ENCODE results near the gene HBG2. TPM values are rescaled to one million over a fixed set of nuclear protein-coding genes. Genes with fewer than 3 reads are reported as not detected.

The HBG2 gene
- total and polyA plus RNA-seq, 4 donors, result 0.31 to 13,246 (median 4.6) TPM

DNA sequence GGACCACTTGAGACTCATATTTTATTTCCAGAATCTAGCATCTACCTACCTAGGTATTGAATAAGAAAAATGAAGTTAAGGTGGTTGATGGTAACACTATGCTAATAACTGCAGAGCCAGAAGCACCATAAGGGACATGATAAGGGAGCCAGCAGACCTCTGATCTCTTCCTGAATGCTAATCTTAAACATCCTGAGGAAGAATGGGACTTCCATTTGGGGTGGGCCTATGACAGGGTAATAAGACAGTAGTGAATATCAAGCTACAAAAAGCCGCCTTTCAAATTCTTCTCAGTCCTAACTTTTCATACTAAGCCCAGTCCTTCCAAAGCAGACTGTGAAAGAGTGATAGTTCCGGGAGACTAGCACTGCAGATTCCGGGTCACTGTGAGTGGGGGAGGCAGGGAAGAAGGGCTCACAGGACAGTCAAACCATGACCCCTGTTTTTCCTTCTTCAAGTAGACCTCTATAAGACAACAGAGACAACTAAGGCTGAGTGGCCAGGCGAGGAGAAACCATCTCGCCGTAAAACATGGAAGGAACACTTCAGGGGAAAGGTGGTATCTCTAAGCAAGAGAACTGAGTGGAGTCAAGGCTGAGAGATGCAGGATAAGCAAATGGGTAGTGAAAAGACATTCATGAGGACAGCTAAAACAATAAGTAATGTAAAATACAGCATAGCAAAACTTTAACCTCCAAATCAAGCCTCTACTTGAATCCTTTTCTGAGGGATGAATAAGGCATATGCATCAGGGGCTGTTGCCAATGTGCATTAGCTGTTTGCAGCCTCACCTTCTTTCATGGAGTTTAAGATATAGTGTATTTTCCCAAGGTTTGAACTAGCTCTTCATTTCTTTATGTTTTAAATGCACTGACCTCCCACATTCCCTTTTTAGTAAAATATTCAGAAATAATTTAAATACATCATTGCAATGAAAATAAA is 29.8 kb downstream of the HBG2 start:
- ATAC-seq (ENCODE audit: insufficient read depth, low FRiP score) (no peak), DNase-seq (no peak)
- no peak overlapping the region for H3K4me3 ChIP-seq
- TF ChIP-seq, protein P1, sequence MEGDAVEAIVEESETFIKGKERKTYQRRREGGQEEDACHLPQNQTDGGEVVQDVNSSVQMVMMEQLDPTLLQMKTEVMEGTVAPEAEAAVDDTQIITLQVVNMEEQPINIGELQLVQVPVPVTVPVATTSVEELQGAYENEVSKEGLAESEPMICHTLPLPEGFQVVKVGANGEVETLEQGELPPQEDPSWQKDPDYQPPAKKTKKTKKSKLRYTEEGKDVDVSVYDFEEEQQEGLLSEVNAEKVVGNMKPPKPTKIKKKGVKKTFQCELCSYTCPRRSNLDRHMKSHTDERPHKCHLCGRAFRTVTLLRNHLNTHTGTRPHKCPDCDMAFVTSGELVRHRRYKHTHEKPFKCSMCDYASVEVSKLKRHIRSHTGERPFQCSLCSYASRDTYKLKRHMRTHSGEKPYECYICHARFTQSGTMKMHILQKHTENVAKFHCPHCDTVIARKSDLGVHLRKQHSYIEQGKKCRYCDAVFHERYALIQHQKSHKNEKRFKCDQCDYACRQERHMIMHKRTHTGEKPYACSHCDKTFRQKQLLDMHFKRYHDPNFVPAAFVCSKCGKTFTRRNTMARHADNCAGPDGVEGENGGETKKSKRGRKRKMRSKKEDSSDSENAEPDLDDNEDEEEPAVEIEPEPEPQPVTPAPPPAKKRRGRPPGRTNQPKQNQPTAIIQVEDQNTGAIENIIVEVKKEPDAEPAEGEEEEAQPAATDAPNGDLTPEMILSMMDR (IDR thresholded peaks at IDR 0.05; ENCODE audit: control extremely low read depth, extremely low read depth), result no peak
- H3K4me1 ChIP-seq (ENCODE audit: control insufficient read depth in 5 of 5, insufficient read depth in 5 of 5, low read length in 5 of 5), result no peaks in the 10 kb centered on the region
- H3K36me3 ChIP-seq (ENCODE audit: control insufficient read depth in 4 of 4, insufficient read depth in 4 of 4, low read length in 4 of 4), result no peaks in the 10 kb centered on the region
- no peaks in the 10 kb centered on the region for H3K9me3 ChIP-seq (ENCODE audit: control insufficient read depth in 4 of 4, insufficient read depth in 3 of 4, low read length in 3 of 4)
- H3K27me3 ChIP-seq (ENCODE audit: control insufficient read depth in 3 of 3, insufficient read depth in 3 of 3, low read length in 2 of 3), result no peaks in the 10 kb centered on the region
- WGBS, 2 donors, result 72 to 76% methylated on average over 6 of the region's 6 CpGs
- H3K9ac ChIP-seq (ENCODE audit: insufficient read depth in 1 of 2, low read length in 2 of 2), result no peak overlapping the region
- H3K27ac ChIP-seq (ENCODE audit: low read depth in 1 of 2, low read length in 1 of 2), result no peak overlapping the region

DNA sequence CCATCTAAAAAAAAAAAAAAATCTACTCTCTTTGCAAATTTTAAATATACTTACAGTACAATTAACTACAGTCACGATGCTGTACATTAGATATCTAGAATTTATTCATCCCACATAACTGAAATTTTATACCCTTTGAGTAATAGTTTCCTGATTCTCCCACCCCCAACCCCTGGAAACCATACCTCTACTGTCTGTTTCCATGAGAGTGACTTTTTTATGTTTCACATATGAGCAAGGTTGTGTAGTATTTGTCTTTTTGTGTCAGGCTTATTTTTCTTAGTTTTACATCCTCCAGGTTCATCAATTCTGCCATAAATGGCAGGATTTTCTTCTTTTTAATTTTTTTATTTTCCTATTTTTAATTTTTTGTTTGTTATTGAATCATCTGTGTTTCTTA is 30.9 kb downstream of the HBG2 start:
- TF ChIP-seq, protein P1 (IDR thresholded peaks at IDR 0.05; ENCODE audit: control extremely low read depth, extremely low read depth), result no peak
- no peak for DNase-seq
- WGBS, 2 donors, result 74 to 86% methylated on average over 1 of the region's 1 CpG

DNA sequence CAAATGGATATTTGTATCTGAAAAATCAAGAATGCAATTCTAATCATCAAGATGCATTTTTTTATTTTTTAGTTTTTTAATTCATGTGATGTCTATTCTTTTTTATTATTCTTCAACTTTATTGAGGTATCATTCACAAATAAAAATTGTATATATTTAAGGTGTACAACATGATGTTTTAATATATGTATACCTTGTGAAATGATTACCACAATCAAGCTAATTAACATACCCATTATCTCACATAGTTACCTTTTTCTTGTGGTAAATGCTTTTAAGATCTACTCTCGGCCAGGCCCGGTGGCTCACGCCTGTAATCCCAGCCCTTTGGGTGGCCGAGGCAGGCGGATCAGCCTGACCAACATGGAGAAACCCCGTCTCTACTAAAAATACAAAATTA is 31.4 kb downstream of the HBG2 start:
- WGBS, 2 donors, result 91 to 96% methylated on average over 6 of the region's 6 CpGs
- no peaks in the 10 kb centered on the region for H3K4me1 ChIP-seq (ENCODE audit: control insufficient read depth in 5 of 5, insufficient read depth in 5 of 5, low read length in 5 of 5)
- H3K9me3 ChIP-seq (ENCODE audit: control insufficient read depth in 4 of 4, insufficient read depth in 3 of 4, low read length in 3 of 4), result no peaks in the 10 kb centered on the region
- no peaks in the 10 kb centered on the region for H3K36me3 ChIP-seq (ENCODE audit: control insufficient read depth in 4 of 4, insufficient read depth in 4 of 4, low read length in 4 of 4)
- no peak overlapping the region for H3K4me3 ChIP-seq
- ATAC-seq (ENCODE audit: insufficient read depth, low FRiP score) (no peak), DNase-seq (no peak)
- TF ChIP-seq, protein P1 (IDR thresholded peaks at IDR 0.05; ENCODE audit: control extremely low read depth, extremely low read depth), result no peak
- H3K27ac ChIP-seq (ENCODE audit: low read depth in 1 of 2, low read length in 1 of 2), result no peak overlapping the region
- no peak overlapping the region for H3K9ac ChIP-seq (ENCODE audit: insufficient read depth in 1 of 2, low read length in 2 of 2)
- no peaks in the 10 kb centered on the region for H3K27me3 ChIP-seq (ENCODE audit: control insufficient read depth in 3 of 3, insufficient read depth in 3 of 3, low read length in 2 of 3)

More for the DNA sequence above, 30.9 kb downstream of the HBG2 start:
- H3K36me3 ChIP-seq (ENCODE audit: control insufficient read depth in 4 of 4, insufficient read depth in 4 of 4, low read length in 4 of 4), result no peaks in the 10 kb centered on the region
- no peak overlapping the region for H3K27ac ChIP-seq (ENCODE audit: low read depth in 1 of 2, low read length in 1 of 2)
- no peaks in the 10 kb centered on the region for H3K27me3 ChIP-seq (ENCODE audit: control insufficient read depth in 3 of 3, insufficient read depth in 3 of 3, low read length in 2 of 3)
- no peak overlapping the region for H3K9ac ChIP-seq (ENCODE audit: insufficient read depth in 1 of 2, low read length in 2 of 2)
- ATAC-seq (ENCODE audit: insufficient read depth, low FRiP score), result no peak
- no peaks in the 10 kb centered on the region for H3K4me1 ChIP-seq (ENCODE audit: control insufficient read depth in 5 of 5, insufficient read depth in 5 of 5, low read length in 5 of 5)
- no peaks in the 10 kb centered on the region for H3K9me3 ChIP-seq (ENCODE audit: control insufficient read depth in 4 of 4, insufficient read depth in 3 of 4, low read length in 3 of 4)
- no peak overlapping the region for H3K4me3 ChIP-seq

Measured in lung (tissue), 12 donors.